NT2/D1 (cell line): ENCODE measurements around the gene GOLGA6A.

Source experiments
- SUZ12 ChIP-seq: IDR thresholded peaks from 2 replicates; pipeline ENCODE4 v1.6.1; 2011; ENCODE audit not compliant: insufficient read length, insufficient read depth; ENCODE audit errors: extremely low read depth
- YY1 ChIP-seq: IDR thresholded peaks from 2 replicates; pipeline ENCODE4 v1.6.1; 2011; ENCODE audit not compliant: insufficient read length, insufficient read depth
- ZNF274 ChIP-seq: IDR thresholded peaks from 2 replicates; pipeline ENCODE4 v1.6.1; 2011; ENCODE audit warnings: mild to moderate bottlenecking, low read depth, low read length

DNA sequence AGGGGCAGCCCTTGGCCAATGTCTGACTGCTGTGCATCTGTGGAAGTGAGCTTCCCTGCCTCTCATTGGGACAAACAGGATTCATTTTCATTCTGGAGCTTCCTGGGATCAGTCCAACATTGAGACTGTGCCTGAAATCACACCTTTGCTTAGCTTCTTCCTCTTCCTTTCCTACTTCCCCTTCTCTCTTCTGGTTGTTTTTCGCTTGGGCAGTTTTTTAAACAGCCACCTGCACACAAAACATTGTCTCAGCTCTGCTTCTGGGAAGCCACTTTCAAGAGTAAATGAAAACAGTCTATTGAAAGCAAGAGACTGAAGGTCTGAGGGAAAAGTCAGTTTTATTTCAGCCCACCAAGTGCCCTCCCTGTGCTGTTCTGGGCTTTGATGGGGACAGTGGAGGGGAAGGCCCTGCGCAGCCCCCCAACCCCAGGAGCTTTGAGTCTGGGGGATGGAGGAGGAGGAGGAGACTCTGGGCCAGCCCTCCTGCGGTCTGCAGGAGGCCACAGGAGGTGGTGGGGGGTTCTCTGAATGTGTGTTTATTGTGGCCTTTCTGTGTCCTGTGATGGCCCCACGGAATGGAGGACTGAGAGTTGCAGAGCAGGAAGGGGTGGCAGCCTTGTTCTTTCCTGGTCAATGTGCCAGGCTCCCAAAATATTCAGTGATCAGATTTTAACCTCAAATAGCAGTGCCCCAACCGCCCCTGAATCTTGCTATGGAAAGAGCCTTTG, 40.2 kb upstream of the GOLGA6A start:
- TF ChIP-seq SUZ12, result no peak
- no peak for TF ChIP-seq YY1
- no peak for TF ChIP-seq ZNF274
